Progenitor cell of endocrine pancreas (in vitro differentiated cells): ENCODE data around the gene ELMOD3. TPM values are rescaled to one million over a fixed set of nuclear protein-coding genes. Genes with fewer than 3 reads are reported as not detected.
"Not testable (repeated sequence)": the region's sequence is repeated elsewhere in the genome, so short reads cannot be mapped to it uniquely, and the experiment has no call there.

Experiments used
- DNase-seq: peaks from one replicate; pipeline ENCODE4 v3.0.0; 2021; ENCODE audit warnings: low spot score; ENCODE audit not compliant: unreplicated experiment
- H3K27ac Mint-ChIP-seq: 2 replicates; pipeline ENCODE4 v1.8.0; 2021; ENCODE audit warnings: mild to moderate bottlenecking, moderate library complexity, mixed read lengths
- H3K27me3 Mint-ChIP-seq: 2 replicates; pipeline ENCODE4 v1.8.0; 2021; ENCODE audit warnings: mixed read lengths
- H3K36me3 Mint-ChIP-seq: 2 replicates; pipeline ENCODE4 v1.8.0; 2022; ENCODE audit warnings: mixed read lengths; ENCODE audit not compliant: insufficient read depth
- H3K4me1 Mint-ChIP-seq: 2 replicates; pipeline ENCODE4 v1.8.0; 2021; ENCODE audit warnings: low read depth, mixed read lengths
- H3K4me3 Mint-ChIP-seq: 2 replicates; pipeline ENCODE4 v1.8.0; 2021; ENCODE audit warnings: low read depth, mild to moderate bottlenecking, moderate library complexity, mixed read lengths
- H3K9me3 Mint-ChIP-seq: 2 replicates; pipeline ENCODE4 v1.8.0; 2021; ENCODE audit warnings: low read depth, mixed read lengths
- total RNA-seq: library from RNA; stranded (reverse); gene quantifications from 2 replicates; pipeline ENCODE4 v1.2.1, GENCODE V29; 2021
- TF ChIP-seq, protein P1 (sequence below): fragments of 200-600 bp; sonication (generic); IDR thresholded peaks from one replicate; pipeline ENCODE4 v1.5.0; 2021; ENCODE audit warnings: antibody characterized with exemption, mild to moderate bottlenecking; ENCODE audit not compliant: unreplicated experiment

ELMOD3 gene
- total RNA-seq, 1 donor from 2014 or later: 25.6 TPM

- TF ChIP-seq, protein P1, sequence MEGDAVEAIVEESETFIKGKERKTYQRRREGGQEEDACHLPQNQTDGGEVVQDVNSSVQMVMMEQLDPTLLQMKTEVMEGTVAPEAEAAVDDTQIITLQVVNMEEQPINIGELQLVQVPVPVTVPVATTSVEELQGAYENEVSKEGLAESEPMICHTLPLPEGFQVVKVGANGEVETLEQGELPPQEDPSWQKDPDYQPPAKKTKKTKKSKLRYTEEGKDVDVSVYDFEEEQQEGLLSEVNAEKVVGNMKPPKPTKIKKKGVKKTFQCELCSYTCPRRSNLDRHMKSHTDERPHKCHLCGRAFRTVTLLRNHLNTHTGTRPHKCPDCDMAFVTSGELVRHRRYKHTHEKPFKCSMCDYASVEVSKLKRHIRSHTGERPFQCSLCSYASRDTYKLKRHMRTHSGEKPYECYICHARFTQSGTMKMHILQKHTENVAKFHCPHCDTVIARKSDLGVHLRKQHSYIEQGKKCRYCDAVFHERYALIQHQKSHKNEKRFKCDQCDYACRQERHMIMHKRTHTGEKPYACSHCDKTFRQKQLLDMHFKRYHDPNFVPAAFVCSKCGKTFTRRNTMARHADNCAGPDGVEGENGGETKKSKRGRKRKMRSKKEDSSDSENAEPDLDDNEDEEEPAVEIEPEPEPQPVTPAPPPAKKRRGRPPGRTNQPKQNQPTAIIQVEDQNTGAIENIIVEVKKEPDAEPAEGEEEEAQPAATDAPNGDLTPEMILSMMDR: no peak
- H3K27me3 Mint-ChIP-seq: no peaks in the 10 kb centered on the region
- H3K27ac Mint-ChIP-seq: peak overlapping the region; percentile 88
- no peaks in the 10 kb centered on the region for H3K9me3 Mint-ChIP-seq
- peaks cover 33% of the 10 kb centered on the region for H3K4me1 Mint-ChIP-seq
- peaks cover 24% of the 10 kb centered on the region for H3K36me3 Mint-ChIP-seq
- DNase-seq: no peak
- H3K4me3 Mint-ChIP-seq: peak overlapping the region; percentile 97
Observed at GRCh38 chr2:85325466-85325811, 29.1 kb upstream of the ELMOD3 start.

- peaks cover 33% of the 10 kb centered on the region for H3K4me1 Mint-ChIP-seq
- DNase-seq: no peak
- no peaks in the 10 kb centered on the region for H3K27me3 Mint-ChIP-seq
- H3K9me3 Mint-ChIP-seq: no peaks in the 10 kb centered on the region
- TF ChIP-seq, protein P1: no peak
- no peak overlapping the region for H3K27ac Mint-ChIP-seq
- peak overlapping the region; percentile 97 for H3K4me3 Mint-ChIP-seq
- H3K36me3 Mint-ChIP-seq: peaks cover 14% of the 10 kb centered on the region
Observed at GRCh38 chr2:85326406-85327159, 28.0 kb upstream of the ELMOD3 start.

- peaks cover 33% of the 10 kb centered on the region for H3K4me1 Mint-ChIP-seq
- peaks cover 10% of the 10 kb centered on the region for H3K36me3 Mint-ChIP-seq
- no peaks in the 10 kb centered on the region for H3K9me3 Mint-ChIP-seq
- no peaks in the 10 kb centered on the region for H3K27me3 Mint-ChIP-seq
- peak overlapping the region; percentile 97 for H3K4me3 Mint-ChIP-seq
- TF ChIP-seq, protein P1: no peak
- peak overlapping the region; percentile 99 for H3K27ac Mint-ChIP-seq
- no peak for DNase-seq
Observed at GRCh38 chr2:85327160-85327821, 27.3 kb upstream of the ELMOD3 start.

DNA sequence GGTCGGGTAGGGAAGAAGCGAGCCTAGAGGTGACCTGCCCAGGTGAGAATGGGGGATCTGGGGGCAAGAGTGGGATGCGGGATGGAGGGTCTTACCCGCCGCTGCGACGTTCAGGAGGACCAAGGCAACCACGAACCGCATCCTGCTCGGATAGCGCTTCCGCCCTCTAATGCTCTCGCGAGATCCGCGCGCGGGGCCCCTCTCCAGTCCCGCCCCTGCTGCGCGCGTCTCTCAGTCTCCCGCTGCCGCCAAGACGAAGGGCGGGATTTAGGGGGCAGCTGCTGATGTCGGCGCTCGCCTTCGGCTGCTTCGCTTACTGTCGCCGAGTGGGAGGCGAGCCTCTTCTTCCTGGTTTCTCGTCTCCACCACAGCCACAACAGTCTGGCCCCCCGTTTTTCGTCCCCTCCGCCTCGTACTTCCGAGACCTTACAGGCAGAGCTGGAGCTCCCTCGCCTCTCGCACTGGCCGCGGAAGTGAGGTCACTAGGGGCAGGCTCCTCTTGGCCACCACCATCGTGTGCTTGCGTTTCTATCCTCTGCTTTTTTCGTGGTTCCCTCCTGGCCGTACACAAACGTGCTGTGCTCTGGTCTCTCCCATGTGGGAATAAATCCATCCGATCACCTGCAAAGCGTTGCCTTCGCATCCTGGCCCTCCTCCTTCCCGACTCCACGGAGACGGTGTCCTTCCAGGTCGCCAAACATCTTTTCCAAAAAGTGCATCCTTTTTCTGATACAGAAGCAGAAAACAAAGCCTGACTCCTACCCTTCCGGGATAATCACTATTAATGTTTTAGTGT, 26.5 kb upstream of the ELMOD3 start, which contains the start of gene TGOLN2:
TGOLN2 (minus strand) TSS at position 168 of the 796 bp plus-strand sequence; CDS start at position 141, 27 bp downstream.
- TF ChIP-seq, protein P1: peak; percentile 19
- peak; percentile 81 for DNase-seq
- Mint-ChIP-seq H3K27ac (peak within 1 kb of the TSS; percentile 99), H3K9me3 (no peaks in the 10 kb centered on the region), H3K36me3 (peaks cover 6% of the 10 kb centered on the region), H3K4me3 (peak within 1 kb of the TSS; percentile 97), H3K4me1 (peaks cover 34% of the 10 kb centered on the region), H3K27me3 (no peaks in the 10 kb centered on the region)

DNA sequence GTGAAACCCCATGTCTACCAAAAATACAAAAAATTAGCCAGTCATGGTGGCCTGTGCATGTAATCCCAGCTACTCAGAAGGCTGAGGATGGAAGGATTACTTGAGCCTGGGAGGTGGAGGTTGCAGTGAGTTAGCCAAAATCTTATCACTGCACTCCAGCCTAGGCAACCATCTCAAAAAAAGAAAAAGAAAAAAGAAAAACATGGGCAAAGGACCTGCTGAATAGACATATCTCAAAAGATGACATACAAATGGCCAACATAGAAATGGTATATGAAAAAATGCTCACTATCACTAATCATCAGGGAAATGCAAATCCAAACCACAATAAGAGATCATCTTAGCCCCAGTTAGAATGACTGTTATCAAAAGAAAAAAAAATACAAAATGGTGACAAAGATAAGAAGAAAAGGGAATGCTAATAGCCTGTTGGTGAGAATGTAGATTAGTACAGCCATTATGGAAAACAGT, 25.4 kb upstream of the ELMOD3 start:
- TF ChIP-seq, protein P1: no peak
- peak overlapping the region; percentile 6 for H3K27ac Mint-ChIP-seq
- peak overlapping the region; percentile 4 for H3K4me3 Mint-ChIP-seq
- peaks cover 34% of the 10 kb centered on the region for H3K4me1 Mint-ChIP-seq
- H3K36me3 Mint-ChIP-seq: peaks cover 1% of the 10 kb centered on the region
- H3K27me3 Mint-ChIP-seq: no peaks in the 10 kb centered on the region
- DNase-seq: no peak
- peaks cover 3% of the 10 kb centered on the region for H3K9me3 Mint-ChIP-seq

DNA sequence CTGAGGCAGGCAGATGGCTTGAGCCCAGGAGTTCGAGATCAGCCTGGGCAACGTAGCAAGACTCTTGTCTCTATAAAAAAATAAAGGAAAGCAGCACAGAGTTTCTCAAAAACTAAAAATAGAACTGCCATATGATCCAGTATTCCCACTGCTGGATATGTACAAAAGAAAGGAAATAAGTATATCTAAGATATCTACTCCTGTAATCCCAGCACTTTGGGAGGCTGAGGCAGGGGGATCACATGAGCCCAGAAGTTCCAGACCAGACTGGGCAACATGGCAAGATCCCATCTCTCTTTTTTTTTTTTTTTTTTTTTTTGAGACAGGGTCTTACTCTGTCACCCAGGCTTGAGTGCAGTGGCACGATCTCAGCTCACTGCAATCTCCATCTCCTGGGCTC, 24.9 kb upstream of the ELMOD3 start:
- not testable (repeated sequence) for DNase-seq, H3K9me3 Mint-ChIP-seq, H3K27me3 Mint-ChIP-seq, H3K36me3 Mint-ChIP-seq, H3K27ac Mint-ChIP-seq
- H3K4me3 Mint-ChIP-seq: peak overlapping the region; percentile 4
- peaks cover 32% of the 10 kb centered on the region for H3K4me1 Mint-ChIP-seq
